ENCODE data around the gene LMTK2.

GRCh38 chr7:98193474-98194180 lies 87.0 kb downstream of the LMTK2 start:
- TF ChIP-seq CTCF (IDR thresholded peaks at IDR 0.05 in 8 of 11, conservative IDR thresholded peaks at IDR 0.05 in 3 of 11): no peak
- no peak for TF ChIP-seq POLR2A (IDR thresholded peaks at IDR 0.05)
- TF ChIP-seq POLR2AphosphoS5 (IDR thresholded peaks at IDR 0.05): no peak
